NCI-H2029 treated with DMSO at 0.1 percent for 48 hours (cell line): Measurements from ENCODE around the gene CLMP.
"Not testable (repeated sequence)": the region's sequence is repeated elsewhere in the genome, so short reads cannot be mapped to it uniquely, and the experiment has no call there.

Source experiments
- DNase-seq: peaks from one replicate; lab custom pipeline; 2025; lab: John Stamatoyannopoulos, UW

Gene CLMP

DNA sequence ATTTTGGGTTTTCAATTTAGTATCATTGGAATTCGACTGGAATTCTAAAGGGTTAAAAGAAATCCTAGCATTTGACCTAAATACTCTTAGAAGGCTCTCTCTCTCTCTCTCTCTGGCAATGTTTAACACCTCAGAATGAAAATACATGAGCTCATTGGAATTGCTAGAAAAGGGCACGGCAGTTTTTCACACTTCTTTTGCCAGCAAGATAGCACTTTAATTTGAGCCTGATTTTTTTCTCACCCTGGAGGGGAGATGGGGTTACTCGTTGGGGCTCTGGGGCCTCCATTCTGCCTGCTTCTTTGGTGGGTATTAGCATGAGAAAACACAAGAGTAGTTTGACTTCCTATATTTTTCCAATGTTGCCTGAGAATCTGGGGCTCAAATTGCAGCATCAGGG, 22.8 kb upstream of the CLMP start:
- DNase-seq: no peak

DNA sequence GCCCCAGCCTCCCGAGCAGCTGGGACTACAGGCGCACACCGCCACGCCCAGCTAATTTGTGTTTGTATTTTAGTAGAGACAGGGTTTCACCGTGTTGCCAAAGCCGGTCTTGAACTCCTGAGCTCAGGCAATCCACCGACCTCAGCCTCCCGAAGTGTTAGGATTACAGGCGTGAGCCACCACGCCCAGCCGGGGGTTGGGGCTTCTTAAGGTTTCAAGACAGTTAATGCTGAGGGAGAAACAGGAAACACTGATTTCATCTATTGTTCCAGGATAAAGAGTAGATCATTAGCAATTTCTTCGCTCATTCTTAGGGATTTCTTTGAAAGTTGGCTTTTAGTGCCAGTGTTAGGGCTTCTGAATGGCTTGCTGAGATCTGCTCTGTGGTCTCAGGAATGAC, 21.2 kb upstream of the CLMP start:
- DNase-seq: no peak

DNA sequence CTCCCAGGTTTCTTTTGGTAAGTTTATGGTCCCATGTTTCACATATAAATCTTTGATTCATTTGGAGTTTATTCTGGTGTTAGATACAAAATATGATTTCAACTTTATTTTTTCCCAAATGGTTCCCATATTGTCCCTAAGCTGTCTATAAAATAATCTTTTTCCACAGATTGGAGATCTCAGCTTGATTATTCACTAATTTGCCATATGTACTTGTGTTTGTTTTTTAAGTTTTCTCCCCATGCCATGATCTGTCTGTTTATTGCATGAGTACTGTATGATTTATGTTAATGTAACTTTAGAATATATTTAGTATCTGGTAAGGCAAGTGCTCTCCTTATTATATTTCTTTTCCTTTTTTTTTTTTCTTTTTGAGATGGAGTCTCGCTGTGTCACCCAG, 19.9 kb upstream of the CLMP start:
- DNase-seq: no peak

DNA sequence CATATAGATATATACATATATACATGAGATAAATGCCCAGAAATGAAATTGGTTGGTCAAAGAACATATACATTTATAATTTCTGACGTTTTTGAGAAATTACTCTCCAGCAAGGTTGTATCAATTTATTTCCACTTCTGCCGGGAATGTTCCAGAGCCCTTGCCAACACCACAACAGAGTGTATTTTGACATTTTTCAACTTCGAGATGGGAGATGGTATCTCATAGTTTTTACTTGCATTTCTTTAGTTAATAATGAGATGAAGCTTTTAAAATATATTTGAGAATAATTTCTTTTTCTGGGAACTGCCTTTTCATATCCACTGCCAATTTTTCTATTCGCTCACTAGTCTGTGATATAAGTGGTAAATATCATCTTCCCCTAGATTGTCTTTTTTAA, 19.3 kb upstream of the CLMP start:
- no peak for DNase-seq

DNA sequence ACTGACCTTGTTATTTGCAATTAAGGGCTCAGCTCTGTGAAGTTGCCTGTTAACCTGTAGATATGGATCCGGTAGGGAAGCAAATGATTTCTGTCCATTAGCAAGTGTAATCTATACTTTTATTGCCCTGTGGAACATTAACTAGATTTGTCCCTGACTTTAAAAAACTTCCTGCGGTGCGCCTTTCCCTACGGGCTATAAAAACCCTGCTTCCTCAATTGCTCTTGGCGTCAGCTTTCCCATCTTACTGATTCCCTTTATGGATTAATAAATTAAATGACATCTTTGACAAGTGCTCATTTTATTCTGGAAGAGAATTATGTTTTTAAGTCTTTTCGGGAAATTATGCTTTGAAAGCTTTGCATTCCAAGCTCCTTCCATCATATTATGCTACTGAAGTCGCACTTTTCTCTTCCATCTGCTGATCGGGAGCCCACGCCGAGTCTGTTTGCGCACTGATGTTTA, 18.3 kb upstream of the CLMP start:
- no peak for DNase-seq

DNA sequence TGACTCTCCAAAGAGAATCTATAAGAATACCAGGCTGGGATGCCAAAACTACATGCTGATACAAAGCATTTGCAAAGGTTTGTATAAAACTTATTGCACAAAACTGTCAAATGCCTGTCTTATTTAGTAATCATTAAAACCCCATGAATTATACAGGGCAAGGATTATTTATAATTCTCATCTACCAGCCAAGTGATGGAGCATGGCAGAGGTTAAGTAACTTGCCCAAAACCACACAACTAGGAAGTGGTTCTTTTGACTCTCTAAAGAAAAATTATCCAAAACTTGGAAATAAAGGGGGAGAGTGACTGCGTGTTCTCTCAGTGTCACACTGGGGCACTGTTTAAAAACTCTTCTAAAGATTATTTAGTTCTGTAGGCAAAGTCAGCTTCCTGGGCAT, 17.4 kb upstream of the CLMP start:
- no peak for DNase-seq

DNA sequence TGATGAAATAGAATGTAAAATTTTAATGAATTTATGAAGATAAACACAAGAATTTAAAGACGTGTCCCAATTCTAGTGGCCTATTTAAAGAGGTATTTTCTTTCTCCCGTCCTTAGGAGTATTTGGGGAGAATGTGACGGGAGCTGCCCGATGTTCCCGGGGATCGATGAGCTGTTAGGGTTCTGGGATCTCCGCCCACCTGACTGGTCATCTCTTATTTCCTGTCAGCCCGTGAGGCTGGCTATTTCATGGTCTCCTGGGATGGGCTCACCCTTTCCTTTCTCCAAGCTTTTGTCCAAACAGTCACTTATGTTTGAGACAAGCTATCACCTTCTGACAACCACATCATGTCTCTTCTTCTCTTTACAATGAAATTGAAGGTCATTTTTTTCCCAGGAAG, 16.9 kb upstream of the CLMP start:
- DNase-seq: no peak

DNA sequence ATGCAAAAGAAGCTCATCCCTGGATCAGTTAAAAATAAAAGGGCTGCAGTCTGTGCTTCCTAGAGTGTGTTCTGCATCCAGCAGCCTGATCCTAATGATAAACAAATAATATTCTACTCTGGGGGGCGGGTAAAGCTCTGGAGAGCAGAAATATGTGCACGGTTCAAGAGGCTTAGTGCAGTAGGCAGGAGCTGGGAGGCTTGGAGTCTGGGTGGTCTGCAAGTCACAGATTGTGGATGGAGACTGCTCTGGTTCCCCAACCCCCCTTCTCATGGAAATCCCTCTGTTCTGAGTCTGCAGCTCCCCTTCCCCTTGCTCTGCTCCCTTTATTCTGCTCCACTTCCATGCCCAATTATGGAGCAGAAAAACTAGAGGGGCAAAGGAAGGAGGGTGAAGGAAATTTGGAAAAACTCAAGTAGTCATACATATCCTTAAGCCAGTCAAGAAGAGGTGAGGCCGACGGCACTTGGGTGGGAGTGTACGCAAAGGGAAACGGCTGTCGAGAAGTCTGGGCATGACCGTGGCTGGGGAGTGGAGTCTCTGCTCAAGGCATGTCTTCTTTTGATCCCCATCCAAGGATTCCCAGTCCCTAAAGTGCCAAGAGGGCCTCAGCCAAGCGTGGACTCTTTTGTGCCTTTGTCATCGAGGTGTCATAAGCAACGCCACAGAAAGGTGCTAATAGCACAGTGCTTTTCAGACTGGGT, 16.3 kb upstream of the CLMP start:
- no peak for DNase-seq

DNA sequence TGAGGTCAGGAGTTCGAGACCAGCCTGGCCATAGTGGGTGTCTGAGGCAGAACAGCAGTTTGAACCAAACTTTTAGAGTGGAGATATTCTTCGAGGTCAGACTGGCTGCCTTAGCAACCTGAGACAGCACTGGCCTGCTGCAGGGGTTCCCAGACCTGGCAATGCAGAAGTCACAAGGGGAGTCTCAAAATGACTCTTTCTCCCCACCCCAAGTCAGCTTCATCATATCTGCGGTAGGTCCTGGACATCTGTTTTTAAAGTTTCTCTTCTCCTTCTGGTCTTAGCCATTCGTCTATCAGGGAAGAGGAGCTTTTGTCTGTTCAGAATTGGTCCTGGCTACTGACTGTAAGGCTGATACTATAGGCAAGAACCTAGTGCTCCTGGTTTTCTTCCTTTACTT, 14.5 kb upstream of the CLMP start:
- DNase-seq: no peak

DNA sequence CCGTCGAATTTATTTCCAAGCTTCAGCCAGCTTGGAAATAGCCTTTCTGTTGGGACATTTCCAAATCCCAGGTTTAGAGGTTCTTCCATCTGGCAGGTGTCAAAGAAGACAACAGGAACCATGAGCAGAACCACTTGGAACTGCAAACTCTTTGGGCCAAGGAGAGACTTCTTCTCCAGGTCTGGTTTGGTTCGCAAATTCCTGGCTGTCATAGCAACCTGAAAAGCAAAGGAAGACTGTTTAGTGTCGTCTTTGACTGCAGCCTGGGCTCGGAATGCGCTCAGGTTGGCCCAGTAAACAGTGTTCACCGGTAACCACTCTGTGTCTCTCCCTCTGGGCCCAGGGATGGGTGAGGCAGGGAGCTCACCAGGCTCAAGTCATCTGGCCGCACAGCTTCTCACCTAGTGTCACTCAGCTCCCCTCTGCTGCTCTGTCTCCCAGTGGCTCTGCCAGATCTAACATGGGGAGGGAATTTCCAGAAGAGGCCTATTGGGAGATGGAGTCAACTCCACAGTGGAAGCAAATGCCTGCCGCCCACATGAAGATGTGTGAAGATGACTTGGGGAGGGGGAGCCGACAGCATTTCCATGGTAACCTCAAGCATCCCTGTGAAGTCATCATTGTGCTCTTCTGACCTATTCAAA, 11.9 kb upstream of the CLMP start:
- DNase-seq: no peak

DNA sequence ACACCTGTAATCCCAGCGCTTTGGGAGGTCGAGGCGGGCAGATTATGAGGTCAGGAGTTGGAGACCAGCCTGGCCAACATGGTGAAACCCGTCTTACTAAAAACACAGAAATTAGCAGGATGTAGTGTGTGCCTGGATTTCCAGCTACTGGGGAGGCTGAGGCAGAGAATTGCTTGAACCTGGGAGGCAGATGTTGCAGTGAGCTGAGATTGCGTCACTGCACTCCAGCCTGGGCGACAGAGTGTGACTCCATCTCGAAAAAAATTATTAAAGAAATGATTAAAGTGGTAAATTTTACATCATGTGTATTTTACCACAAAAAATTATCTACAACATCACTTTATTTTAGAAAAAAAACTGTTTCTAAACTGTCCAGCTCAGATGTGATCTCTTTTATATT, 11.0 kb upstream of the CLMP start:
- not testable (repeated sequence) for DNase-seq

DNA sequence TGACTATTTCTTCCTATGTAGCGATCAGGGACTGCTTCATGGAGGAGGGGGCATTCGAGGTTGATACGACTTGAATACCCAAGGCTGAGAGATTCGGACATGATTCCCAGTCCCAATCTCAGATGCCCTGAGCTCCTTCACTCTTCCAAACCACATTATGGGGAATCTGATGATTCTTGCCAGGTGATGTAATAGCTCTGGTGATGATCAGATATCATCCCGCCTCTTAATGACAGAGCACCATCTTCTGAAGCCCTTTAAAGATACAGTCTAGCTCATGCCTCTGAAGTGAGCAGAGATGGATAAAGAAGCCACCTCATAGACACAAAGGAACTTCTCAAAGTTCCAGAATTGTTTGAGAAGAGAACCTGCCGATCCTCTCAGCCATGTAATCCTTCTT, 8.9 kb upstream of the CLMP start:
- no peak for DNase-seq

DNA sequence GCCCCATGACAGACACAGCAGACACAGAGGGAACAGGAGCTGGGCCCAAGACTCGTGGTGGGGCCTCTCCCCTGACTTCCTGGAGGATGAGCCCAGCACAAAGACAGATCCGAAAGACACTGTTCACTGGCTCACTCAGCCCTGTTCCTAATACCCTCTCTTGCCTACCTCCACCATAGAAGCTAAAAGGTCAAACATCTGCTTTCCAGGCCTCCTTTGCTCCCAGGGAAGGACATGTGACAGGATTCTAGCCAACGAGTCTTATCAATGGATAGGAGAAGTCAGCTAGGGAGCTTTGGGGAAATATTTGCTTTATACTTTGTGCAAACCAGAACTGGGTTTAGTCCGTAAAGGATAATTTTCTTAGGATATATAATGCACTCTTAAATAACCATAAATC, 8.4 kb upstream of the CLMP start:
- DNase-seq: no peak

DNA sequence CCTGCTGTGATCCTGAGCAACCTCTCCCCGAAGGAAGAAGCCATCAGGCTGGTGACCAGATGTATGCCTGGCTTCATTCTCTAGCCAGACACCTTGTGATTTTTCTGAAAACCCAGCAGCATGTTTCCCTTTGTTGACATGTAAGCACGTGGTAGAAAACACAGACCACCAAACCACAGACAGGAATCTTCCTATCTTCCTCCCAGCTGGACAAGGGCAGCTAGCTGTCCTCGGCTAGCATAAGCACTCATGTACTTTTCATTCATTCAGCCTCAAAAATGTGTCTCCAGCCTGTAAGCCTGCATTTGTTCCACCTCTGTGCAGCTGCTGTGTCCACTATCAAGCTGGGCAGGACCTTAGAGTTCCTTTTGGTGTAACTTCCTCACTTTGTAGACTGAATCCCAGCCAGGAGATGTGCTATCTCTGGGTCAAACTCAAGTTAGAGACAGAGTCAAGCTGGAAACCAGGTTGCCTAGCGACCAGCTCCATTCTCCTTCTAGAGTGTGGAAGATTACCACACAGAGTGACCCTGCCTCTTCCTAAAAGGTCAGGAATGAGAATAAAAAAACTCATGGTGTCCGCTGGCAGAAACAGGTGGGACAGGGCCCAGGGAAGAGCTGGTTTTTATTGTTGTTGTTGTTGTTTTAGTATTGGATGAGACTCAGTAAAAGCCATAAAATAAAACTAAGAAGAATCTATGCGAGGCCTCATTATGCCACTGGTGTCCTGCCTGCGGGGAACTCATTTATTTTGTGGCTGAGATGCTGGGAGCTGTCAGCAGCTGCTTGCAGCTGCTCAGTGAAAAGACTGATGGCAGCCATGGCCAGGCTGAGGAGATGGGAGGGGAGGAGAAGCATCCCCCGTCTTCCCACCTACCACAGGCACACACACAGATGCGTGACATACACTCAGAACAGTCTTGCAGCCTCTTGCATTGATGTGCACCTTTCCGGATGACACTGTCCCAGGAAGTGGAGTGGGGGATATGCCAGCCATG, 7.4 kb upstream of the CLMP start:
- no peak for DNase-seq

DNA sequence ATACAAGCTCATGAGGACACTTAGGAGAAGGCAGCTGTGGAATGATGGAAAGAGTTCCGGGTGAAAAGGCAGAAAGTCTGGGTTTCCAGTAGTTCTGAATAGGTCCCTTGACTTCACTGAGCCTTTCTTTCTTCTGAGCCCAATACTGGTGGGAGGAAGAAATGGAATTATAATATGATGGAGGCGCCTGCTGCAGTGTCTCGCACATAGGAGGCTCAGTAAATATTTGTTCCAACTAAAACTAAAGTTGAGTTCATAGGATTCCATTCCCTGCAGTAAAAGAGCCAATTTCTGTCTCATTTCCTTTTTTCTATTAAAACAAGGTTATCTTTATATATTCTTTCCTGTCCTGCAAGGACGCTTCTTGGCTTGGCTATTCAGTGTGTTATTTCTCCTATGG, 5.2 kb upstream of the CLMP start:
- no peak for DNase-seq

DNA sequence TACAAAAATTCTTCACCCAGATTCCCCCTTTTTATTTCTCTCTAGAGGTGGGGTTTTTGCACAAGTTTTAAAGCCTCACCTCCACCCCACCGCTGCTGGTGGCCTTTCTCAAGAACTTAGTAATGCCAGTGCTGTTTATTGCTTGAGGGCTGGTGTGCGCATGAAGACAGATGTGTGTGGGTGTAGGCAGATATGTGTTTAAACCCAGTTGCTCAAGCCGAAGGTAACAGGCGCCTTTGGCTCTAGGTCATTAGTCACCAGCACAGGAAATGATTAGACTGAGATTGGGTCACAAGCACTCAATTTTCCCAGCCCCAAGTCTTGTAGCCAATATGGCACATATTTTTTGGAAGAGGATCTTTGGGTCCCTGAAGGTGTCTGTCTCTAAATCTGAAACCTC, 2.7 kb upstream of the CLMP start:
- DNase-seq: no peak

DNA sequence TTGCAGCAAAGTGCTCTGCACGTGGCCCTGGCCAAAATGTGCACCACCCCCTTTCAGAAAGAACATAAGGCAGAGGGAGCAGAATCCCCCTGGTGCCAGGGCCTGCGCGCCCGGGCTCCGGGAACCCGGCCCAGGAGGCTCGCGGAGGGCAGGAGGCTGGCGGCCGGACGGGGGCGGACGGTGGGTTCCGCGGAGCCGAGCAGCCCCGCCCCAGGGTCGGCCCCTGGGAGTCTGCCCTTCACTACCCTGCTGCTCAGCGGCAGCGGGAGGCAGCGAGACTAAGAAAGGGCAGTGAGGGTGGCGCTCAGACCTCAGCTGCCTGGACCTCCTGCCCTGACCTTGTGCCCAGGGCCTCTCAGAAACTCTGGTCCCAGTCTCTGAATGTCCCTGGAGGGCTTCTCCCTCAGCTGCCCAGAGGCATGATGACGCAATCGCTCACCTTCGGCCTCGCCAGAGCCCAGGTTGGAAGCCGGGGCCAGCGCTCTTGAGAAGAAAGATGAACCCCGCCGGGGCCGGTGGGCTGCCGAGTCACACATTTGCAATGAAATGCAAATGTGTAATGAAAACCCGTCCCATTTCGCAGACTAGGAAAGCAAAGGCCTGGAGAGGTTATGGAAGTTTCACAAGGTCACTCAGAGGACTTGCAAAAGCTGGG, 1.1 kb upstream of the CLMP start:
- no peak for DNase-seq

DNA sequence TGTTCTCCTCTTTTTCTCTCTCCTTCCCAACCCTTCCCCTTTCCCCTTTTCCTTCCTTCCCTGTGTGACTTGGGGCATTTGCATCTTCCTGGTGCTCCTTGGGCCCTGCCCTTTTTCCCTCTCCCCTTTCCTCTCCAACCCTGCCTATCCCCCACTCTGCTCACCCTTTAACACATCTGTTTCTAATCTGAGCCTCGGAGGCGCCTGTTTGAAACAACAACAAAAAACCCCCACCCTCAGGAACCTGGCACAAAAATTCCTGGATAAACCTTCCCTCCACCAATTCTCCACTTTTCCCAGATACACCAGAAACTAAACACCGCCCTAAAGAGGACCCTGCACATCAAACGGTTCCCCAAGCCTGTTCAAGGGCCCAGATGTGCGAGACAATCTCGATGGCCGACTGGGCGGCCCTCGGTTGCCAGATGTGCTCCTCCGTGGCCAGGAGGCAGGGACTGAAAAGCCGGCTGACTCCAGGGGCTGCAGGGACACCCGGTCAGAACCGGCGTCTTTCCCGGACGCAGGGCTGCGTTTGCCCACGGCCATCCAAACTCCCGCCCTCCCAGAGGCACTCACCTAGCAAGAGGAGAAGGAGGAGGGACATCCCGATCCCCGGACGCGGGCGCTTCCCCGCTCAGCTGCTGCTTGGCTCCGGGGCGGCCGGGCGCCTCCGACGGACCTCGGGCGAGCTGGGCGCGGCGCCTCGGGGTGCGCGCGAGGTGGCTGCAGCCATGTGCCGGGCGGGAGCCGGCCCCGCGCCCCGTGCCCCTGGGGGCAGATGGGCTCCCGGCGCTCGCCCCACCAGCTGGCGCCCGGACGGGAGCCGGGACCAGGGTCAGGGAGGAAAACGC, 486 bp downstream of the CLMP start:
- DNase-seq: peak; percentile 16

DNA sequence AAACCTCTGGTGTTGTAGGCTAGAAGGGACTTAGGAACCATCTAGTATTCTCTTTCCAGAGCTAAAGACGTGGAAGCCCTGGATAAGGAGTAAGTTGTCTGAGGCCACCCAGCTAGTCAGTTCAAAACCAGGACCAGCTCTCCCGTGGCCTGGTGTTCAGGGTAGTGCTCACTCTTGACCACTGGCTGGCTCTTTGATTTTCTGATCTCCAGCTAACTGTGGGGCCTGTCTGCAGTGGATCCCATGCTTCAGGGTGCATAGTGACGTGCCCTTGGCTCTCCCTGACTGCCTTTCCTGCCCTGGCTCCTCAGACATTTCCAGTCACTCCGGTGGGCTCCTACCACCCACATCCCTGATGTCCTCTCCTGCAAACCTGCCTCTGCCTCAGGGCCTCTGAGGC, 1.3 kb downstream of the CLMP start:
- DNase-seq: no peak

DNA sequence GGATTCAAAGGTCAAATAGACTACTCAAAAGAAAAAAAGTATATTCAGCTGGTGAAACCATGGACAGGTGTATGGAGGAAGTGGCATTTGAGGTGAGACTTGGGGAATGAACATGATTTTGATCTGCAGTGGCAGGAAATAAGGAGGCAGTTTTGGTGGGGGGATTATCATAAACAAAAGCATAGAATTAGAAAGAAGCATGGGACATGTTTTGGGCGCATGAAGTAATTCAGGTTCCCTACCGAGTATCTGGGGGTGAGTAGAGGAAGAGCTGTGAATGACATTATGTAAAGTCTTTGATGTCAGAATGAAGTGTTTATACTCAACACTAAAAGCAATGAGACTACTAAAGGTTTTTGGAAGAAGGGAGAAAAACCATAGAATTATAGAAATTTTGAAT, 3.1 kb downstream of the CLMP start:
- DNase-seq: no peak

DNA sequence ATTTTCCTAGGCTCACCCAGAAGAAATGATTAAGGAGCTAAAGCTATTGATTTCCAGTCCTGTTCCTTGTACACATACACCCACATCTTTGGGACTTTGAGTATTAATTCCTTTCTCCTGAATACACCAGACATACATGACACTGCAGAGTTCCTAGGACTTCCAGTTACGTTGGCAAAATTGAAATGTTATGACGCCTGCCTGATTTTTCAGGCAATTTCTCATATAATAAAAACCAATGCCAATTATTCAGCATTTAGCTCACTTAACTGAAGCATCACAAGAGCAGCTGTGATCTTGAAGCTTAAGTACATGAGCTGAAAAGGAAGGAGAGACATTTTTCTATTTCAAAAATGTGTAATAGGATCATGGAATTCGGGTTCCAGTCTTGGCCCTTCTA, 4.5 kb downstream of the CLMP start:
- DNase-seq: no peak
